Natural killer cell treated with Interleukin-12 subunit alpha and Interleukin-12 subunit beta and Interleukin-15 and Interleukin-18, amount 100 ng/mL, for 72 hours (primary cell): ENCODE measurements around the gene LGI4. TPM values are rescaled to one million over a fixed set of nuclear protein-coding genes. Genes with fewer than 3 reads are reported as not detected.
"Not testable (repeated sequence)": the region's sequence is repeated elsewhere in the genome, so short reads cannot be mapped to it uniquely, and the experiment has no call there.

Experiments
- ATAC-seq, 2 donors: fragments of 150-1000 bp; cut with Tn5 transposase in 1 of 2; sonication (Bioruptor Pico), chemical (Tn5 transposase) in 1 of 2; 2 replicates each; pipeline ENCODE4 v1.10.0; 2021
- DNase-seq: peaks from one replicate; pipeline ENCODE4 v3.0.0; 2022; ENCODE audit warnings: low spot score
- H3K27ac Mint-ChIP-seq, 2 donors: 1 replicate in 1 of 2; 2 replicates in 1 of 2; pipeline ENCODE4 v1.8.0; 2022; ENCODE audit warnings: mixed read lengths in 2 of 2, mild to moderate bottlenecking in 1 of 2, moderate library complexity in 1 of 2
- H3K27me3 Mint-ChIP-seq, 2 donors: 1 replicate in 1 of 2; 2 replicates in 1 of 2; pipeline ENCODE4 v1.8.0; 2022; ENCODE audit warnings: mixed read lengths in 2 of 2
- H3K36me3 Mint-ChIP-seq: one replicate; pipeline ENCODE4 v1.8.0; 2022; ENCODE audit warnings: mixed read lengths
- H3K4me1 Mint-ChIP-seq, 2 donors: 1 replicate in 1 of 2; 2 replicates in 1 of 2; pipeline ENCODE4 v1.8.0; 2022; ENCODE audit warnings: low read depth in 2 of 2, mixed read lengths in 2 of 2, mild to moderate bottlenecking in 1 of 2
- H3K4me3 Mint-ChIP-seq: one replicate; pipeline ENCODE4 v1.8.0; 2022; ENCODE audit warnings: mixed read lengths
- H3K9me3 Mint-ChIP-seq: 2 replicates; pipeline ENCODE4 v1.8.0; 2022; ENCODE audit warnings: mixed read lengths
- total RNA-seq, 2 donors: library from RNA; stranded (reverse); gene quantifications; one replicate each; pipeline ENCODE4 v1.2.3, GENCODE V29; 2022

LGI4 gene
- total RNA-seq, 2 donors from 2014 or later = not detected

DNA sequence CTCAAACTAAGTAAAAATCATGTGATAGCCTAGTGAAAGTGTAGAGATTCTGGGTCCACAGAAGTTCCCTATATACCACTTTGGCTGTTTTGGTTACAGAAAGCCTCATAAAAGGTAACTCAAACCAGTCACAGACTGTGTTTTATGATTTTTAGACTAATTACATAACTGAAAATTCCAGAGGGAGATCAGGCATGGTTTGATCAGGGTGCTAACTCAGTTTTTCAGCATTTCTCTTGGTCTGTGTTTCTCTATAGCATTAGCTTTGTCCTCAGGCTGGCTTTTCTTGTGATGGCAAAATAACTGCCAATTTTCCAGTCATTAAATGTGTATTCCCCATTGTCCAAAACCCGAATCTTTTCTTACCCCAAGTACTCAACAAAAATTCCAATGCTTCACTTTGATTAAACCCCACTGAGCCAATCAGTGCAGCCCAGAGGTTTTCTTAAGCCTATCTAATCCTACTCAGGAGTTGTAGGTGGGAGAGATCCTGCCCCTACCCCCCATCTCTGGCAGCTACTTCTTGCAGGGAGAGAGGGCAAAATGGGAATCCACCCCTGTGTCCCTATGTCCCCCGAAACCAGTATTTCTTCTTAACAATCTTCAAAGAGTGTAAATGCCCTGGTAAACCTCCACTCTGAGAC lies 27.8 kb downstream of the LGI4 start:
- no peak overlapping the region for H3K4me3 Mint-ChIP-seq
- DNase-seq (no peak), ATAC-seq (no peak)
- H3K27ac Mint-ChIP-seq = no peak overlapping the region
- no peaks in the 10 kb centered on the region for H3K4me1 Mint-ChIP-seq
- H3K27me3 Mint-ChIP-seq = peaks cover 0 to 6% of the 10 kb centered on the region in 2 donors
- H3K9me3 Mint-ChIP-seq = no peaks in the 10 kb centered on the region
- no peaks in the 10 kb centered on the region for H3K36me3 Mint-ChIP-seq

DNA sequence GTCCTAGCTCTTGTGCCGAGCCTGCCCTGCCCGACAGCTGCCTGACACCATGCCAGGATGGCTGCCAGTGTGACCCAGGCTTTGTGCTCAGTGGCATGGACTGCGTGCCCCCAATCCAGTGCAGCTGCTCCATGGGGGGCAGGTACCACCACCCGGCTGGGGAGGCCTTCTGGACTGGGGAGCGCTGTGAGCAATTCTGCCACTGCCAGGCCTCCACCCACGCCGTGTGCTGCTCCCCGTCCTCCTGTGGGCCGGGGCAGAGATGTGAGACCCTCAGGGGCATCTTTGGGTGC lies 28.6 kb downstream of the LGI4 start:
- Mint-ChIP-seq H3K4me1 (no peaks in the 10 kb centered on the region), H3K4me3 (no peak overlapping the region), H3K36me3 (no peaks in the 10 kb centered on the region), H3K27ac (no peak overlapping the region), H3K27me3 (peaks cover 0 to 3% of the 10 kb centered on the region in 2 donors), H3K9me3 (no peaks in the 10 kb centered on the region)
- no peak for DNase-seq
- no peak for ATAC-seq

DNA sequence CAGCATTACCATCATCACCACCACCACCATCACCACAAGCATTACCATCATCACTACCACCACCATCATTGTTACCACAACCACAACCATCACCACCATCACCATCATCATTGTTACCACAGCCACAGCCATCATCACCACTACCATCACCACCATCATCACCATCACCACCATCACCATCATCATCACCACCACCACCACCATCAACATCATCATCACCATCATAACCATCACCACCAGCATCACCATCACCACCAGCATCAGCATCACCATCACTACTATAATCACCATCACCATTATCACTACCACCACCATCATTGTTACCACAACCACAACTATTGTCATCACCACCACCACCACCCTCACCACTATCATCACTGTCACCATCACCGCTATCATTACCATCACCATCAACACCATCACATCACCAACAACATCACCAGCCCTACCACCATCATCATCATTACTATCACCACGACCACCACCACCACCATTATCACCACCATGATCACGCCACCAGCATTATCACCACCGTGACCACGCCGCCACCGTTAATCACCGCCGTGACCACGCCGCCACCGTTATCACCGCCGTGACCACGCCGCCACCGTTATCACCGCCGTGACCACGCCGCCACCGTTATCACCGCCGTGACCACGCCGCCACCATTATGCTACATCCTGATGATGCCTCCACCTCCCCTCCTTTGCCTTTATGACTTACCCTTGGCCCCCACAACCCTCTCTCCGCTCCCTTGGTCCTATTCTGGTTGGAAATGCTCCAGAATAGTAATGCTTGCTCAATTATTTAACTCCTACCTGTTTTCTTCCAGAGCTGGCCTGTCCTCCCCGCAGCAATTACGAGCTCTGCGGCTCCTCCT lies 29.2 kb downstream of the LGI4 start:
- Mint-ChIP-seq H3K4me1 (no peaks in the 10 kb centered on the region), H3K9me3 (no peaks in the 10 kb centered on the region), H3K36me3 (no peaks in the 10 kb centered on the region), H3K27ac (no peak overlapping the region), H3K4me3 (no peak overlapping the region), H3K27me3 (peaks cover 0 to under 1% of the 10 kb centered on the region in 2 donors)
- no peak for DNase-seq
- no peak for ATAC-seq

DNA sequence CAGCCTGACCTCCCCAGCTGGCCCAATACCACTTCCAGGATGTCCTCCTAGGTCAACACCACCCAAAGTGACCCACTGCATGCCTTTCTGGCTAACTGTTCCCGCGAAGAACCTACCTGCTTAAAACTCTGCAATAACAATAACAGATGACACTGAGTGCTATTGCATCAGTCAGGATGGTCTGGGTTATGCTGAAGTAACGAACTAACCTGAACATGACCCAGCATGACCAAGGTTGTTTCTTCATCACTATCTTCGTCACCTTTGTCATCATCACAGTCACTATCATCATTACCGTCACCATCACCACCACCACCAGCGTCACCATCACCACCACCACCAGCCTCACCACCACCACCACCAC lies 29.8 kb downstream of the LGI4 start:
- H3K4me1 Mint-ChIP-seq = no peaks in the 10 kb centered on the region
- H3K36me3 Mint-ChIP-seq = no peaks in the 10 kb centered on the region
- H3K27me3 Mint-ChIP-seq = no peaks in the 10 kb centered on the region
- no peak overlapping the region for H3K4me3 Mint-ChIP-seq
- no peaks in the 10 kb centered on the region for H3K9me3 Mint-ChIP-seq
- DNase-seq (no peak), ATAC-seq (no peak)
- H3K27ac Mint-ChIP-seq = no peak overlapping the region

DNA sequence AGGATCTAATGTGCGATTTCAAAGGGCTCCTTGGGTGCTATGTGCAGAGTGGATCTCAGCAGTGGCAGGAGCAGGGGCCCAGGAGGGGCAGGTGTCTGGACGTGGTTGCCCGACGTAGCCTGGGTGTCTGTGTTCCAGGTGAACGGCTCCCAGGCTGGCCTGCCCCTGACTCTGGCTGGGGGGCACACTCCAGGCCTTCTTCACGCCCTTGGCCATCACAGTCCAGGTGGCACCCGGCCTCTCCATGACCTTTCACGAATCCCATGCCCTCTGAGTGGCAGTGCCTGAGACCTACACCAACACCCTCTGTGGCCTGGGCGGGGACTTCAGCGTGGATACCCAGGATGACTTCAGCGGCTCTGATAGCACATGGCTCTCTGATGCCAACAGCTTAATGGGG lies 30.5 kb downstream of the LGI4 start:
- no peak overlapping the region for H3K27ac Mint-ChIP-seq
- no peak overlapping the region for H3K4me3 Mint-ChIP-seq
- DNase-seq = no peak
- no peaks in the 10 kb centered on the region for H3K27me3 Mint-ChIP-seq
- H3K4me1 Mint-ChIP-seq = no peaks in the 10 kb centered on the region
- no peaks in the 10 kb centered on the region for H3K9me3 Mint-ChIP-seq
- H3K36me3 Mint-ChIP-seq = no peaks in the 10 kb centered on the region
- ATAC-seq = peak in 1 of 2 donors; percentile 23

DNA sequence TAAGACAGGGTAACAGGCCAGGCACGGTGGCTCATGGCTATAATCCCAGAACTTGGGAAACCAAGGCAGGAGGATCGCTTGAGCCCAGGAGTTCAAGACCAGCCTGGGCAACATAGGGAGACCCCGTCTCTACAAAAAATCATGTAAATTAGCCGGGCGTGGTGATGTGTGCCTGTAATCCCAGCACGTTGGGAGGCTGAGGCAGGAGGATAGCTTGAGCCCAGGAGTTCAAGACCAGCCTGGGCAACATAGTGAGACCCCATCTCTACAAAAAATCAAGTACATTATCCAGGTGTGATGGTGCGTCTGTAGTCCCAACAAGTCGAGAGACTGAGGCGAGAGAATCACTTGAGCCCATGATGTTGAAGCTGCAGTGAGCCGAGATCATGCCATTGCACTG lies 31.2 kb downstream of the LGI4 start:
- H3K36me3 Mint-ChIP-seq, DNase-seq, H3K9me3 Mint-ChIP-seq, H3K27me3 Mint-ChIP-seq, H3K27ac Mint-ChIP-seq, ATAC-seq, H3K4me1 Mint-ChIP-seq, H3K4me3 Mint-ChIP-seq: not testable (repeated sequence)

DNA sequence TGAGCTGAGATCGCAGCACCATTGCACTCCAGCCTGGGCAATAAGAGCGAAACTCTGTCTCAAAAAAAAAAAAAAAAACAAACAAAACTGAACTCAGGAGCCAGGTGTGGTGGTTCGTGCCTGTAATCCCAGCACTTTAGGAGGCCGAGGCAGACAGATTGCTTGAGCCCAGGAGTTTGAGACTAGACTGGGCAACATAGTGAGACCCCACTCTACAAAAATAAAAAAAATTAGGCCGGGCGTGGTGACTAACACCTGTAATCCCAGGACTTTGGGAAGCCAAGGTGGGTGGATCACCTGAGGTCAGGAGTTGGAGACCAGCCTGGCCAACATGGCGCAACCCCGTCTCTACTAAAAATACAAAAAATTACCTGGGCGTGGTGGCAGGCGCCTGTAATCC lies 32.9 kb downstream of the LGI4 start:
- not testable (repeated sequence) for DNase-seq

DNA sequence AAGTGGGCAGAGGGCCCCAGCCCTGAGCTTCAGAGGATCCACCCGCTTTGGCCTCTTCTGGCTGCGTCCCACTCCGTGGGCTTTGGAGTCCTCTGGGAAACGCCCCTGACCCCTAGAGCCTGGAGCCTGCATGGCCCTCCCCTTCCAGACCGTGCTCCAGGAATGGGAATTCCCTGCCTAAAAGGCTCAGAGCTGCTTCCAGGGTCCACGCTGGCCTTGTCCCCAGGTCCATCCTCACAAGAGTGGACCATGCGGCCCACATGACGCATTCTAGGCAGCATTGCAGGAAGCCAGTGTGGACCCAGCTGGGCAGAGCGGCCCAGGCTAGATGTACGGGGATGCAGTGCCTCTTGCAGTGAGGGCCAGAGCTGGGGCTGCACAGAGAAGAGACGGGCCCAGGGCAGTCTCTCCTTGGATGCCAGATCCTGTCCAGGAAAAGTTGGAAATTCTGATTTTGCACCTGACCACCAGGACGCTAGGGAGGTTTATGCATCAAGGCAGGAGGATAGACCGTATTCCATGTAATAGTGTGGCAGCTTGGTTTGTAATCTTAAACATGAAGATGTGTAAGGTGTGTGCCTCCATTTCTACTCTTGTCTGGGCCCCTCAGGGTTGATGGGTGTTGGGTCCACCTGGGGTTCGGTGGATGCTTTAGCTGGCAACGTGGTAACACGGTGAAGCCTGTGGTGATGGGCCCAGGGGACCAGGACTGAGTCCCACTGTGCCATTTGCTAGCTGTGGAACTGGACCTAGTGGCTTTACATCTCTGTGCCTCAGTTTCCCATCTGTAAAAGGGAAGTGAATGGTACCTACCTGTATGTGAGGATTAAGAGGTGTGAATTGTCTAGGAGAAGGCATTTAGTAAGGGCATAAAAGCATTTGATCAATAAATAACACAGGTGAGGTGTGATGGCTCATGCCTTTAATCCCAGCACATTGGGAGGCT lies 34.0 kb downstream of the LGI4 start:
- no peaks in the 10 kb centered on the region for H3K9me3 Mint-ChIP-seq

More for the DNA sequence above, 32.9 kb downstream of the LGI4 start:
- H3K4me3 Mint-ChIP-seq, H3K27me3 Mint-ChIP-seq, H3K4me1 Mint-ChIP-seq, H3K36me3 Mint-ChIP-seq, H3K9me3 Mint-ChIP-seq, ATAC-seq, H3K27ac Mint-ChIP-seq: not testable (repeated sequence)

DNA sequence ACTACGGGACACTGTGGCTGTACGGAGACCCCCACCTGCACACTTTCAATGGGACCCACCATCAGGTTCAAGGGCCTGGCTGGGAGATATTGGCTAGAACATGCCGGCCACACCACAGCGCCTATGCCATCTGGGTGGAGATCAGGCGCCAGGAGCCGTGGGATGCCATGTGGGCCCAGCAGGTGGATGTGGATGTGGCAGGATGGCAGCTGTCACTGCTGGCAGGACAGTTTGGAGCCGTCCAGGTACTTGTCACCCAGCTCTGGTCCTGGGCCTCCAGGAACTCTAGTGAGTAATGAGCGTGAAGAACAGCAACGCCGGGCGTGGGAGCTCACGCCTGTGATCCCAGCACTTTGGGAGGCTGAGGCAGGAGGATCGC lies 35.0 kb downstream of the LGI4 start:
- no peaks in the 10 kb centered on the region for H3K9me3 Mint-ChIP-seq
- DNase-seq (no peak), ATAC-seq (no peak)
- no peak overlapping the region for H3K27ac Mint-ChIP-seq
- H3K4me1 Mint-ChIP-seq = no peaks in the 10 kb centered on the region
- peaks cover 0 to 6% of the 10 kb centered on the region in 2 donors for H3K27me3 Mint-ChIP-seq
- H3K4me3 Mint-ChIP-seq = no peak overlapping the region
- H3K36me3 Mint-ChIP-seq = no peaks in the 10 kb centered on the region

More for the DNA sequence above, 34.0 kb downstream of the LGI4 start:
- H3K27me3 Mint-ChIP-seq = peaks cover 0 to 5% of the 10 kb centered on the region in 2 donors
- H3K4me1 Mint-ChIP-seq = no peaks in the 10 kb centered on the region
- DNase-seq (no peak), ATAC-seq (no peak)
- H3K4me3 Mint-ChIP-seq = no peak overlapping the region
- H3K36me3 Mint-ChIP-seq = no peaks in the 10 kb centered on the region
- H3K27ac Mint-ChIP-seq = no peak overlapping the region

DNA sequence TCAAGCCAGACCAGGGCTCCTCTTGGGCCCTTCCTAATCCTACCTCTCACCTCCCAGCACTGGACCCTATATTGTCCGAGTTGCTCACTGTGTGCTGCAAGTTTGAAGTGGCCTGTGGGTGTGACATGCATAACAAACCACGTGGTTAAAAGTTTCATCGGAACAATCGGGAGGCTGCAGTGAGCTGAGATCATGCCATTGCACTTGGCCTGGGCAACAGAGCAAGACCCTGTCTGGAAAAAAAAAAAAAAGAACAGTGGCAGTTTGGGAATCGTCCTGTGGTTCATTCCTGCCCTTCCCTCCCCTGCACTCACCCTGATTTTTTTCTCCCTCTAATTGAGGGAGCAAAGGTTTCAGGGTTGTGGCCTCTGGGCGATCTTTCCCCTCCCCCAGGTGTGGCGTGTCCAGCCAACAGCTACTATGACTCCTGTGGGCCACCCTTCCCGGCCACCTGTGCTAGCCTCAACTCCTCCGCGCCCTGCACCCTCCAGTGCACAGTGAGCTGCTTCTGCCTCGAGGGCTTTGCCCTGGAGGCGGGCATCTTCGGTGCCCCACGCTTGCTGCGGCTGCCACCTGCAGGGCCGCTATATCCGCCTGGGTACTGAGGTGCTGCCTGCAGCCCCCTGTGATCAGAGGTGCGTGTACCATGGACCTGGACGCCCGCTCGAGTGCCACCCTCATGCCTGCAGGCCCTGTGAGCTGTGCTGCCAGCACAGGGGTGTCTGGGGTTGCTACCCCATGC lies 35.5 kb downstream of the LGI4 start:
- H3K36me3 Mint-ChIP-seq = no peaks in the 10 kb centered on the region
- no peaks in the 10 kb centered on the region for H3K4me1 Mint-ChIP-seq
- peak in 1 of 2 donors; percentile 29 for ATAC-seq
- no peaks in the 10 kb centered on the region for H3K9me3 Mint-ChIP-seq
- no peak overlapping the region for H3K27ac Mint-ChIP-seq
- no peak for DNase-seq
- H3K4me3 Mint-ChIP-seq = no peak overlapping the region
- peaks cover 0 to 6% of the 10 kb centered on the region in 2 donors for H3K27me3 Mint-ChIP-seq

DNA sequence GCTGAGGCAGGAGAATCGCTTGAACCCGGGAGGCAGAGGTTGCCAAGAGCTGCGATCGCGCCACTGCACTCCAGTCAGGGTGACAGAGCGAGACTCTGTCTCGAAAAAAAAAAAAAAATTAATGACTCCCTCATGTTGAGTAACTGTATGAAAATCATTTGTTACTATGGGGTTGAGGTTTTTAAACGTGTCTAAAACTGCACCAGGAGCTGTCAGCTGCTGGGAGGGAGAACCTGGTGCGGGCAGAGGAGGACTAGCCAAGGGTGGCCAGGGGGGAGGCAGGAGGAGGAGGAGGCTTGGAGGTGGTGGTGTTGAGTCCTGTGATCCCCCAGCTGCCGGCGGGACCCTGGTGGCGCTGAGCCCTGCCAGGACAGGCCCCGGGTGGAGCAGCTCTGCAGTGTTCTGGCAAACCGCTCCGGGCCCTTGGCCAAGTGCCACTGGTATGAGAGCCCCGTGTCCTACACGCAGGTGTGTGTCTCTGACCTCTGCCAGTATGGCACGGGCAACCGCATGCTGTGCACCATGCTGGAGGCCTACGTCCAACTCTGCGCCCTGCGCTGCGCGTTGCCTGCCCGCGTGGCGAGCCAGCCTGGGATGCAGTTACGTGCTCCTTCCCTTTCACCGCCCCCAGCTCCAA lies 36.3 kb downstream of the LGI4 start:
- DNase-seq (no peak), ATAC-seq (peak; percentile 17 to 40)
- no peak overlapping the region for H3K4me3 Mint-ChIP-seq
- H3K4me1 Mint-ChIP-seq = no peaks in the 10 kb centered on the region
- no peak overlapping the region for H3K27ac Mint-ChIP-seq
- peaks cover 0 to 6% of the 10 kb centered on the region in 2 donors for H3K27me3 Mint-ChIP-seq
- H3K9me3 Mint-ChIP-seq = no peaks in the 10 kb centered on the region
- no peaks in the 10 kb centered on the region for H3K36me3 Mint-ChIP-seq

DNA sequence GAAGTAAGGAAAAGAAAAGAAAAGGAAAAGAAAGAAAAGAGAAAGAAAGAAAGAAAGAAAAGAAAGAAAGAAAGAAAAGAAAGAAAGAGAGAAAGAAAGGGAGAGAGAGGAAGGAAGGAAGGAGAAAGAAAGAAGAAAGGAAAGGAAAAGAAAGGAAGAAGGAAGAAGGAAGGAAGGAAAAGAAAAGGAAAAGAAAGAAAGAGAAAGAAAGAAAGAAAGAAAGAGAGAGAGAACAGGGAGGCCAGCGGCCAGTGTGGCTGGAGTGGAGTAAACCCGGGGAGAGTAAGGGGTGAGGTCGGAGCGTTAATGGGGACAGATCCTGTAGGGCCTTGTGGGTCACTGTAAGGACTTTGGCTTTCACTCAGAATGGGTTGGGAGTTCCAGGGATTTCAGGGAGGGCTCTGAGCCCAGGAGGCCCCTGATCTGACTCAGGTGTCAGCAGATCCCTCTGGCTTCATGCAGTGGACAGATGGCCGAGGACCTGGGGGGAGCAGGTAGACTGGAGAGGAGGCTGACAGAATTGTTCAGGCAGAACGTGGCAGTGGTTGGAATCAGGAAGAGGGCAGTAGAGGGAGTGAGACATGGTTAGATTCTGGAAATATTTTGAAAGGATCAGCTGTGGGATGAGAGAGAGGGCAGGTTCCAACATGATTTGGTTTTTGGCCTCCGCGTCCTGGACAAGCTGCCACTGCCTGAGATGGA lies 39.0 kb downstream of the LGI4 start:
- no peaks in the 10 kb centered on the region for H3K36me3 Mint-ChIP-seq
- no peak overlapping the region for H3K27ac Mint-ChIP-seq
- H3K27me3 Mint-ChIP-seq = peaks cover 0 to 6% of the 10 kb centered on the region in 2 donors
- H3K9me3 Mint-ChIP-seq = no peaks in the 10 kb centered on the region
- no peak overlapping the region for H3K4me3 Mint-ChIP-seq
- no peak for ATAC-seq
- DNase-seq = no peak
- H3K4me1 Mint-ChIP-seq = no peaks in the 10 kb centered on the region
